Tongue (tissue), 2 donors: Measurements from ENCODE around the gene CTBS. TPM values are rescaled to one million over a fixed set of nuclear protein-coding genes. Genes with fewer than 3 reads are reported as not detected.
"Not testable (repeated sequence)": the region's sequence is repeated elsewhere in the genome, so short reads cannot be mapped to it uniquely, and the experiment has no call there.

Experiments
- DNase-seq: peaks from one replicate; pipeline ENCODE4 v3.0.0-alpha.2; 2015
- total RNA-seq: library from RNA; depleted of rRNA; stranded (reverse); fragments of >200 nt; gene quantifications from one replicate; pipeline ENCODE4 v1.2.3, GENCODE V29; 2014

Gene CTBS
- 9.4 TPM for total RNA-seq

- peak; percentile 95 for DNase-seq
These were observed at the start of gene CTBS for GRCh38 chr1:84573967-84574842. CTBS (minus strand) TSS chr1:84574440; CDS start chr1:84574415, 25 bp downstream.

GRCh38 chr1:84621553-84621952, 47.3 kb upstream of the CTBS start:
- no peak for DNase-seq

- peak; percentile 84 for DNase-seq
These were observed 46.6 kb upstream of the CTBS start for GRCh38 chr1:84620720-84621313.

GRCh38 chr1:84619383-84620102, 45.3 kb upstream of the CTBS start:
- DNase-seq, result no peak

- DNase-seq, result no peak
These were observed 43.1 kb upstream of the CTBS start for GRCh38 chr1:84617349-84617748.

GRCh38 chr1:84615790-84616189, 41.5 kb upstream of the CTBS start:
- no peak for DNase-seq

- no peak for DNase-seq
These were observed 39.6 kb upstream of the CTBS start for GRCh38 chr1:84613887-84614286.

- no peak for DNase-seq
These were observed 38.8 kb upstream of the CTBS start for GRCh38 chr1:84613026-84613425.

- no peak for DNase-seq
These were observed 37.6 kb upstream of the CTBS start for GRCh38 chr1:84611796-84612195.

- DNase-seq, result no peak
These were observed 36.9 kb upstream of the CTBS start for GRCh38 chr1:84611091-84611490.

- no peak for DNase-seq
These were observed 32.7 kb upstream of the CTBS start for GRCh38 chr1:84606977-84607376.

- no peak for DNase-seq
These were observed 30.9 kb upstream of the CTBS start for GRCh38 chr1:84605157-84605556.

GRCh38 chr1:84603941-84604830, 29.9 kb upstream of the CTBS start:
- no peak for DNase-seq

- no peak for DNase-seq
These were observed 29.0 kb upstream of the CTBS start for GRCh38 chr1:84603223-84603622.

GRCh38 chr1:84600796-84601195, 26.6 kb upstream of the CTBS start:
- no peak for DNase-seq

GRCh38 chr1:84598846-84599741, 24.9 kb upstream of the CTBS start:
- peak; percentile 12 for DNase-seq

- DNase-seq, result peak; percentile 48
These were observed 24.2 kb upstream of the CTBS start for GRCh38 chr1:84598418-84598817.

GRCh38 chr1:84597011-84597410, 22.8 kb upstream of the CTBS start:
- no peak for DNase-seq

GRCh38 chr1:84594959-84595358, 20.7 kb upstream of the CTBS start:
- not testable (repeated sequence) for DNase-seq

- no peak for DNase-seq
These were observed 12.9 kb upstream of the CTBS start for GRCh38 chr1:84587099-84587498.

GRCh38 chr1:84585803-84586202, 11.6 kb upstream of the CTBS start:
- DNase-seq, result no peak
